Activated T-cell treated with anti-CD3 and anti-CD28 coated beads for 1 hour (primary cell): ENCODE measurements around the gene LGALS9C.
"Not testable (repeated sequence)": the region's sequence is repeated elsewhere in the genome, so short reads cannot be mapped to it uniquely, and the experiment has no call there.

ENCODE experiments used
- DNase-seq: peaks from one replicate; pipeline ENCODE4 v3.0.0-alpha.2; 2020; ENCODE audit warnings: low read depth

Gene LGALS9C

GRCh38 chr17:18530405-18530804, 53.8 kb downstream of the LGALS9C start:
- not testable (repeated sequence) for DNase-seq

DNA sequence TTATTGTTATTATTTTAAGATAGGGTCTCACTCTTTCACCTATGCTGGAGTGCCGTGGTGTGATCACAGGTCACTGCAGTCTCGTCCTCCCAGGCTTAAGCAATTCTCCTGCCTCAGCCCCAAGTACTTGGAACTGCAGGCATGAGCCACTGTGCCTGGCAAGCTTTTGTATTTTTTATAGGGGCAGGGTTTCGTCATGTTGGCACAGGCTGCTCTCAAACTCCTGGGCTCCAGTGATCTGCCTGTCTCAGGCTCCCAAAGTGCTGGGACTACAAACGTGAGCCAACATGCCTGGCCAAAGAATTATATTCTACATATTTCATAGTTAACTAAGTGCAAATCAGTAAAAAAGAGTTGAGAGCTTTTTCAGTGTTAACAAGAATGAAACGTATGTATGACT, 65.6 kb downstream of the LGALS9C start:
- DNase-seq, result not testable (repeated sequence)

GRCh38 chr17:18542907-18543306, 66.3 kb downstream of the LGALS9C start:
- DNase-seq, result not testable (repeated sequence)
